Activated CD8-positive, alpha-beta memory T cell treated with anti-CD3 and anti-CD28 coated beads, Interleukin-2, amount 10 ng/mL, durations not matched to agents 7 days and 5 days (primary cell): Measurements from ENCODE around the gene NOVA1. TPM values are rescaled to one million over a fixed set of nuclear protein-coding genes. Genes with fewer than 3 reads are reported as not detected.

Experiments
- ATAC-seq: fragments of 150-1000 bp; cut with Tn5 transposase; one replicate; pipeline ENCODE4 v1.10.0; 2021; ENCODE audit warnings: moderate library complexity
- CTCF ChIA-PET: fragments of 350-600 bp; sonication (Branson Sonifier 250); formaldehyde crosslinking; loops from one replicate; lab custom pipeline; 2021; ENCODE audit warnings: antibody characterized with exemption; lab: Charles Lee
- DNase-seq: peaks from one replicate; pipeline ENCODE4 v3.0.0-alpha.2; 2020
- H3K27ac Mint-ChIP-seq: one replicate; pipeline ENCODE4 v1.8.0; 2021; ENCODE audit warnings: mild to moderate bottlenecking, mixed read lengths
- H3K27me3 Mint-ChIP-seq: one replicate; pipeline ENCODE4 v1.8.0; 2021; ENCODE audit warnings: mixed read lengths
- H3K36me3 Mint-ChIP-seq: one replicate; pipeline ENCODE4 v1.8.0; 2021; ENCODE audit warnings: mild to moderate bottlenecking, mixed read lengths
- H3K4me1 Mint-ChIP-seq: one replicate; pipeline ENCODE4 v1.8.0; 2021; ENCODE audit warnings: mixed read lengths
- H3K4me3 Mint-ChIP-seq: one replicate; pipeline ENCODE4 v1.8.0; 2021; ENCODE audit warnings: mild to moderate bottlenecking, moderate library complexity, mixed read lengths
- H3K9me3 Mint-ChIP-seq: one replicate; pipeline ENCODE4 v1.8.0; 2022; ENCODE audit warnings: low read depth, mixed read lengths
- total RNA-seq, 2 experiments: library from RNA; stranded (reverse); gene quantifications; one replicate each; pipeline ENCODE4 v1.2.3, GENCODE V29; 2021

Gene NOVA1
- total RNA-seq, 2 experiments from 2014 or later = 0.42 TPM; not detected in 1

GRCh38 chr14:26463136-26463535, 134.7 kb downstream of the NOVA1 start:
- Mint-ChIP-seq H3K4me3 (no peak overlapping the region), H3K4me1 (no peaks in the 10 kb centered on the region)

DNA sequence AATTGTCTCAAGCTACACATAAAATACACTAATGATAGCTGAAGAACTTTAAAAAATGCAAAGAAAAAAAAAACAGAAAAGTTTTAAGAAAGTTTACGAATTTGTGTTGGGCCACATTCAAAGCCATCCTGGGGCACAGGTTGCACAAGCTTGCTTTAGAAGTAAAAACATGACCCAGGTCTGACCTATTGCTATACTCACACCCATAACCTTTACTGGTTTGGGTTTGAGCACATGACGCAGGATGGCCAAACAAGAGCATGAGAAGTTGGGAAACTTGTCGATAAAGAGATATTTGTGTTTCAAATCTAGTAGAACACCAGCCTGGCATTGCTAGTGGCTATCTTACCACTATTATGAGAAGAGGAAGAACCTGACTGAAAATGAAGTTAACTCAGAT, 143.7 kb downstream of the NOVA1 start:
- DNase-seq (no peak), ATAC-seq (no peak)
- peaks cover 6% of the 10 kb centered on the region for H3K9me3 Mint-ChIP-seq
- CTCF ChIA-PET = no interaction called here
- no peaks in the 10 kb centered on the region for H3K27me3 Mint-ChIP-seq
- no peaks in the 10 kb centered on the region for H3K4me1 Mint-ChIP-seq
- H3K4me3 Mint-ChIP-seq = no peak overlapping the region
- no peaks in the 10 kb centered on the region for H3K36me3 Mint-ChIP-seq
- H3K27ac Mint-ChIP-seq = no peak overlapping the region

More at GRCh38 chr14:26463136-26463535, 134.7 kb downstream of the NOVA1 start:
- Mint-ChIP-seq H3K27ac (no peak overlapping the region), H3K27me3 (no peaks in the 10 kb centered on the region), H3K36me3 (no peaks in the 10 kb centered on the region), H3K9me3 (peaks cover 11% of the 10 kb centered on the region)
- CTCF ChIA-PET = no interaction called here
- DNase-seq (no peak), ATAC-seq (no peak)

GRCh38 chr14:26448181-26448855, 149.5 kb downstream of the NOVA1 start:
- no peaks in the 10 kb centered on the region for H3K27me3 Mint-ChIP-seq
- H3K27ac Mint-ChIP-seq = no peak overlapping the region
- H3K9me3 Mint-ChIP-seq = peaks cover 12% of the 10 kb centered on the region
- DNase-seq = no peak
- no peaks in the 10 kb centered on the region for H3K4me1 Mint-ChIP-seq
- ATAC-seq = no peak
- no peaks in the 10 kb centered on the region for H3K36me3 Mint-ChIP-seq
- H3K4me3 Mint-ChIP-seq = no peak overlapping the region
- CTCF ChIA-PET = no interaction called here

GRCh38 chr14:26444822-26445221, 153.0 kb downstream of the NOVA1 start:
- Mint-ChIP-seq H3K9me3 (peaks cover 9% of the 10 kb centered on the region), H3K27ac (no peak overlapping the region), H3K27me3 (no peaks in the 10 kb centered on the region), H3K4me1 (no peaks in the 10 kb centered on the region), H3K4me3 (no peak overlapping the region), H3K36me3 (no peaks in the 10 kb centered on the region)
- CTCF ChIA-PET = no interaction called here
- ATAC-seq (no peak), DNase-seq (no peak)

GRCh38 chr14:26443654-26444053, 154.2 kb downstream of the NOVA1 start:
- H3K27ac Mint-ChIP-seq = no peak overlapping the region
- CTCF ChIA-PET = no interaction called here
- no peak for ATAC-seq
- H3K36me3 Mint-ChIP-seq = no peaks in the 10 kb centered on the region
- H3K27me3 Mint-ChIP-seq = no peaks in the 10 kb centered on the region
- H3K4me3 Mint-ChIP-seq = no peak overlapping the region
- H3K4me1 Mint-ChIP-seq = no peaks in the 10 kb centered on the region
- no peak for DNase-seq
- peaks cover 9% of the 10 kb centered on the region for H3K9me3 Mint-ChIP-seq

- ATAC-seq = no peak
- CTCF ChIA-PET = no interaction called here
- no peaks in the 10 kb centered on the region for H3K27me3 Mint-ChIP-seq
- H3K4me3 Mint-ChIP-seq = no peak overlapping the region
- no peaks in the 10 kb centered on the region for H3K4me1 Mint-ChIP-seq
- no peak overlapping the region for H3K27ac Mint-ChIP-seq
- H3K36me3 Mint-ChIP-seq = no peaks in the 10 kb centered on the region
- H3K9me3 Mint-ChIP-seq = peaks cover 15% of the 10 kb centered on the region
- DNase-seq = no peak
Measured at GRCh38 chr14:26429205-26429604, 168.6 kb downstream of the NOVA1 start.

GRCh38 chr14:26427097-26427496, 170.7 kb downstream of the NOVA1 start:
- Mint-ChIP-seq H3K4me1 (no peaks in the 10 kb centered on the region), H3K27me3 (no peaks in the 10 kb centered on the region), H3K36me3 (no peaks in the 10 kb centered on the region), H3K9me3 (peaks cover 21% of the 10 kb centered on the region), H3K27ac (no peak overlapping the region), H3K4me3 (no peak overlapping the region)
- no peak for DNase-seq
- CTCF ChIA-PET = no interaction called here
- ATAC-seq = no peak

DNA sequence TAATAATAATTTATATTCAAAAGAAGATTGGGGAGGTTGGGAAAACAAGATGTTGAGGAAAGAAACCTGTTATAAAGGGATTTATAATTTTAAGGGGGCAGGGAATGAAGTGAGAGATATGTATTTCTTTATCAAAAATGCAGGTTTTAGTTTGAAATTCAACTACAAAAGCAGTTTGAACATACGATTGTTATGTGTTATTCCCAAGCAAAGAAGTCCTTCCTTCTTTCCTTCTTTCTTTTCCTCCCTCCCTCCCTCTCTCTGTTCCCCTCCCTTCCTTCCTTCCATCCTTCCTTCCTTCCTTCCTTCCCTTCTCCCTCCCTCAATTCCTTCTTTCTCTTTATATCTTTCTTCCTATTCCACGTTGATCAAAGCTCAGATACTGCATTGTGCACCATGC, 173.3 kb downstream of the NOVA1 start:
- no peaks in the 10 kb centered on the region for H3K4me1 Mint-ChIP-seq
- no peak overlapping the region for H3K4me3 Mint-ChIP-seq
- H3K27me3 Mint-ChIP-seq = no peaks in the 10 kb centered on the region
- H3K9me3 Mint-ChIP-seq = peaks cover 19% of the 10 kb centered on the region
- ATAC-seq (no peak), DNase-seq (no peak)
- no peak overlapping the region for H3K27ac Mint-ChIP-seq
- CTCF ChIA-PET = no interaction called here
- no peaks in the 10 kb centered on the region for H3K36me3 Mint-ChIP-seq

GRCh38 chr14:26415618-26416123, 182.2 kb downstream of the NOVA1 start:
- H3K27ac Mint-ChIP-seq = no peak overlapping the region
- no peak for ATAC-seq
- no peaks in the 10 kb centered on the region for H3K36me3 Mint-ChIP-seq
- no peaks in the 10 kb centered on the region for H3K27me3 Mint-ChIP-seq
- CTCF ChIA-PET = no interaction called here
- H3K9me3 Mint-ChIP-seq = peaks cover 8% of the 10 kb centered on the region
- no peak for DNase-seq
- H3K4me3 Mint-ChIP-seq = no peak overlapping the region
- H3K4me1 Mint-ChIP-seq = no peaks in the 10 kb centered on the region

GRCh38 chr14:26414926-26415325, 182.9 kb downstream of the NOVA1 start:
- no peak overlapping the region for H3K4me3 Mint-ChIP-seq

GRCh38 chr14:26414103-26414502, 183.7 kb downstream of the NOVA1 start:
- no peak overlapping the region for H3K4me3 Mint-ChIP-seq
- H3K27ac Mint-ChIP-seq = no peak overlapping the region
- CTCF ChIA-PET = no interaction called here
- no peak for ATAC-seq
- H3K4me1 Mint-ChIP-seq = no peaks in the 10 kb centered on the region
- no peaks in the 10 kb centered on the region for H3K36me3 Mint-ChIP-seq
- H3K9me3 Mint-ChIP-seq = peaks cover 12% of the 10 kb centered on the region
- no peak for DNase-seq
- no peaks in the 10 kb centered on the region for H3K27me3 Mint-ChIP-seq

More at GRCh38 chr14:26414926-26415325, 182.9 kb downstream of the NOVA1 start:
- Mint-ChIP-seq H3K36me3 (no peaks in the 10 kb centered on the region), H3K9me3 (peaks cover 9% of the 10 kb centered on the region), H3K27me3 (no peaks in the 10 kb centered on the region), H3K4me1 (no peaks in the 10 kb centered on the region), H3K27ac (no peak overlapping the region)
- no peak for ATAC-seq
- no peak for DNase-seq
- CTCF ChIA-PET = no interaction called here

- Mint-ChIP-seq H3K36me3 (no peaks in the 10 kb centered on the region), H3K27ac (no peak overlapping the region), H3K4me3 (no peak overlapping the region), H3K9me3 (peaks cover 9% of the 10 kb centered on the region), H3K4me1 (no peaks in the 10 kb centered on the region), H3K27me3 (no peaks in the 10 kb centered on the region)
- CTCF ChIA-PET = no interaction called here
- no peak for DNase-seq
- no peak for ATAC-seq
Measured at GRCh38 chr14:26412421-26412820, 185.4 kb downstream of the NOVA1 start.

- no peak overlapping the region for H3K4me3 Mint-ChIP-seq
- H3K4me1 Mint-ChIP-seq = no peaks in the 10 kb centered on the region
- peaks cover 8% of the 10 kb centered on the region for H3K9me3 Mint-ChIP-seq
- DNase-seq (no peak), ATAC-seq (no peak)
- no peaks in the 10 kb centered on the region for H3K27me3 Mint-ChIP-seq
- CTCF ChIA-PET = no interaction called here
- no peak overlapping the region for H3K27ac Mint-ChIP-seq
- H3K36me3 Mint-ChIP-seq = no peaks in the 10 kb centered on the region
Measured at GRCh38 chr14:26410189-26410685, 187.6 kb downstream of the NOVA1 start.

DNA sequence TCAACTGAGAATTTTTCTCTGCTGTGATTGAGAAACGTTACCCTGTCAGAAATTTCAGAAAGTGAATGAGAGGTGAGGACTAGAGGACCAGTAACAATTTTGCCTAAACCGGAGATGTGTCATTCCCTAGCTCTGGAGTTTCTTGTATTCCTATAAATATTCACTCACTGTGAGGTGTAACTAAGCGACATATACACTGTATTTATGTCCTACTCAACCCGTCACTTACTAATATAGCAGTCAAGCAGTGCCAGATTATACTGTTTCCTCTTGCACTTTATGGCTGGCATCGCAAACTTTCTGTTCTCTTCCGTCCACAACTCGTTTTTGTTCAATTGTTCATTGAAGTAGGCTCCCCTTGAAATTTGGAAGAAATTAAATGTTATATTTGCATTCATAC, 192.9 kb downstream of the NOVA1 start:
- no peak overlapping the region for H3K27ac Mint-ChIP-seq
- no peaks in the 10 kb centered on the region for H3K4me1 Mint-ChIP-seq
- peaks cover 16% of the 10 kb centered on the region for H3K9me3 Mint-ChIP-seq
- no peaks in the 10 kb centered on the region for H3K27me3 Mint-ChIP-seq
- no peak overlapping the region for H3K4me3 Mint-ChIP-seq
- DNase-seq = no peak
- CTCF ChIA-PET = no interaction called here
- H3K36me3 Mint-ChIP-seq = no peaks in the 10 kb centered on the region
- ATAC-seq = no peak
